Neuronal stem cell (in vitro differentiated cells): Measurements from ENCODE around the gene TBC1D22A.

ENCODE experiments used
- DNase-seq: peaks from one replicate; pipeline ENCODE4 v3.0.0-alpha.2; 2013; ENCODE audit warnings: low spot score
- H2AFZ ChIP-seq: one replicate; pipeline ENCODE4 v1.6.1; 2013; ENCODE audit warnings: mild to moderate bottlenecking, low read length, inconsistent platforms
- H2AK5ac ChIP-seq: 2 replicates; pipeline ENCODE4 v1.6.1; 2013; ENCODE audit warnings: low read depth, mild to moderate bottlenecking, inconsistent platforms, low read length, moderate library complexity, mixed read lengths
- H2BK120ac ChIP-seq: 2 replicates; pipeline ENCODE4 v1.6.1; 2013; ENCODE audit warnings: low read depth, mild to moderate bottlenecking, inconsistent platforms, low read length, moderate library complexity, mixed read lengths
- H2BK12ac ChIP-seq: one replicate; pipeline ENCODE4 v1.6.1; 2013; ENCODE audit warnings: low read length, inconsistent platforms
- H2BK15ac ChIP-seq: 2 replicates; pipeline ENCODE4 v1.6.1; 2013; ENCODE audit warnings: mild to moderate bottlenecking, low read length, inconsistent platforms, mixed read lengths
- H2BK5ac ChIP-seq: one replicate; pipeline ENCODE4 v1.6.1; 2013; ENCODE audit warnings: inconsistent platforms, mild to moderate bottlenecking, low read length, moderate library complexity
- H3K14ac ChIP-seq: one replicate; pipeline ENCODE4 v1.6.1; 2013; ENCODE audit warnings: low read length, inconsistent platforms
- H3K18ac ChIP-seq: 2 replicates; pipeline ENCODE4 v1.6.1; 2013; ENCODE audit warnings: low read length, inconsistent platforms
- H3K23ac ChIP-seq: 2 replicates; pipeline ENCODE4 v1.6.1; 2013; ENCODE audit warnings: low read depth, mild to moderate bottlenecking, mixed read lengths, low read length, inconsistent platforms; ENCODE audit not compliant: poor library complexity
- H3K27ac ChIP-seq: replicated peaks from 3 replicates; pipeline ENCODE4 v1.5.1; 2013; ENCODE audit warnings: low read length, inconsistent platforms
- H3K27me3 ChIP-seq, 3 experiments: 2 replicates each; pipeline ENCODE4 v1.6.1; 2013; ENCODE audit warnings: low read length in 3 of 3, mild to moderate bottlenecking in 2 of 3, inconsistent platforms in 1 of 3, low read depth in 1 of 3, mixed read lengths in 1 of 3, moderate library complexity in 1 of 3; ENCODE audit not compliant: control insufficient read depth in 3 of 3, insufficient read depth in 3 of 3
- H3K36me3 ChIP-seq, 2 donors: replicated peaks in 1 of 2; 2 replicates each; pipeline ENCODE4 v1.6.1; 2013; ENCODE audit warnings: low read length in 2 of 2; ENCODE audit not compliant: control insufficient read depth in 2 of 2, insufficient read depth in 2 of 2
- H3K4ac ChIP-seq: 2 replicates; pipeline ENCODE4 v1.6.1; 2013; ENCODE audit warnings: inconsistent platforms, mild to moderate bottlenecking, low read length, moderate library complexity
- H3K4me1 ChIP-seq, 2 donors: 1 replicate in 1 of 2; 2 replicates in 1 of 2; pipeline ENCODE4 v1.6.1; 2013; ENCODE audit warnings: low read length in 2 of 2, low read depth in 1 of 2; ENCODE audit not compliant: control insufficient read depth in 2 of 2, insufficient read depth in 1 of 2
- H3K4me2 ChIP-seq: one replicate; pipeline ENCODE4 v1.6.1; 2013; ENCODE audit warnings: mild to moderate bottlenecking, low read length, inconsistent platforms; ENCODE audit not compliant: insufficient read depth, poor library complexity, severe bottlenecking
- H3K4me3 ChIP-seq, 2 donors: 2 replicates each; pipeline ENCODE4 v1.5.1; 2013; ENCODE audit warnings: low read length in 2 of 2, mild to moderate bottlenecking in 2 of 2, inconsistent platforms in 1 of 2, moderate library complexity in 1 of 2
- H3K79me1 ChIP-seq: one replicate; pipeline ENCODE4 v1.6.1; 2013; ENCODE audit warnings: low read depth, mild to moderate bottlenecking, inconsistent platforms, low read length, moderate library complexity
- H3K9ac ChIP-seq: one replicate; pipeline ENCODE4 v1.6.1; 2013; ENCODE audit warnings: mild to moderate bottlenecking, low read depth, low read length, inconsistent platforms; ENCODE audit not compliant: poor library complexity
- H3K9me3 ChIP-seq, 2 donors: replicated peaks in 1 of 2; 2 replicates each; pipeline versions ENCODE3 to v1.6.1; 2013; ENCODE audit warnings: low read length in 2 of 2, mild to moderate bottlenecking in 2 of 2, inconsistent platforms in 1 of 2, low read depth in 1 of 2, mixed read lengths in 1 of 2, moderate library complexity in 1 of 2; ENCODE audit not compliant: control insufficient read depth in 2 of 2, insufficient read depth in 1 of 2
- H4K8ac ChIP-seq: one replicate; pipeline ENCODE4 v1.6.1; 2013; ENCODE audit warnings: low read depth, mild to moderate bottlenecking, inconsistent platforms, low read length, moderate library complexity
- H4K91ac ChIP-seq: one replicate; pipeline ENCODE4 v1.6.1; 2013; ENCODE audit warnings: low read length, low read depth, mild to moderate bottlenecking, inconsistent platforms; ENCODE audit not compliant: poor library complexity
- WGBS, 2 donors: extraction: QIAGEN DNeasy Blood & Tissue Kit; methylation state at CpG; one replicate each; pipeline ENCODE4 v1.1.7; 2013; ENCODE audit warnings: missing lambda C conversion rate in 2 of 2, mixed read lengths in 1 of 2; ENCODE audit not compliant: insufficient read length in 2 of 2, insufficient replicate concordance in 1 of 2; ENCODE audit errors: extremely low coverage in 2 of 2; 5-methylcytosine and 5-hydroxymethylcytosine counted together

Gene TBC1D22A

GRCh38 chr22:46824344-46824909 lies 62.0 kb downstream of the TBC1D22A start:
- H4K8ac ChIP-seq, result no peak overlapping the region
- H2BK120ac ChIP-seq, result no peak overlapping the region
- peaks cover 0 to 6% of the 10 kb centered on the region in 2 donors for H3K9me3 ChIP-seq
- H2BK5ac ChIP-seq, result no peak overlapping the region
- H3K79me1 ChIP-seq, result no peaks in the 10 kb centered on the region
- H3K4ac ChIP-seq, result no peak overlapping the region
- no peak overlapping the region for H2BK12ac ChIP-seq
- H3K18ac ChIP-seq, result no peak overlapping the region
- no peak overlapping the region for H2AK5ac ChIP-seq
- no peaks in the 10 kb centered on the region for H3K4me1 ChIP-seq
- no peak overlapping the region for H3K27ac ChIP-seq
- no peak overlapping the region for H3K23ac ChIP-seq
- WGBS, 2 donors, result no CpG with 5 or more reads among the region's 9 CpGs
- H3K27me3 ChIP-seq, result no peaks in the 10 kb centered on the region
- no peak overlapping the region for H2BK15ac ChIP-seq
- no peak overlapping the region for H2AFZ ChIP-seq
- H4K91ac ChIP-seq, result no peak overlapping the region
- no peak for DNase-seq
- peak overlapping the region; percentile 73 for H3K14ac ChIP-seq
- no peak overlapping the region for H3K4me3 ChIP-seq
- peaks cover 0 to 14% of the 10 kb centered on the region in 2 donors for H3K36me3 ChIP-seq
- H3K9ac ChIP-seq, result peak overlapping the region; percentile 46
- no peak overlapping the region for H3K4me2 ChIP-seq

DNA sequence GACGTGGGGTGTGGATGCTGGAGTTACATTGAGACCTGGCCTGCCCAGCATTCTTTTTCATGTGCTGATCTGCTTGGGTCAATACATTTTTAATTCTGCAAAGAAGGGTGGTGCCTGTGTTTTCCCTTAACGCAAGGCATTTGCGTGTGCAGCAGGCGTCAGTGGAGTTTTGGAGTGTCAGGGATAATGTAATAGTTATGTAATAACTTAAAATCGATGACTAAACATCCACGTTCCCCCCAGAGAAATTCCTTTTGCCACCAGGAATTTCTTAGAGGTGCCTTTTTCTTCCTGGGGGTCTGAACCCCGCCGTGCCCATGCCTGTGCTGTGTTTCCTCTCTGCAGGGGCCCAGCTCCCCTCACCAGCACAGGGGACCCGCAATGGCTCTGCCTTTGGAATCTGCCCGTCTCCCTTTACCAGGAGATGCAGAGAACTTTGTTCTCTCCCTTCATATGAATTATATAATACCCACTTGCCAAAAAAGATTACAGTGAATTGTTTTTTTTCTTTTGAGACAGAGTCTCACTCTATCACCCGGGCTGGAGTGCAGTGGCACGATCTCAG lies 62.6 kb downstream of the TBC1D22A start:
- H2BK120ac ChIP-seq, result no peak overlapping the region
- no peak overlapping the region for H3K4me2 ChIP-seq
- no peaks in the 10 kb centered on the region for H3K27me3 ChIP-seq
- no peak overlapping the region for H4K91ac ChIP-seq
- H3K23ac ChIP-seq, result no peak overlapping the region
- no peak overlapping the region for H3K18ac ChIP-seq
- H2AK5ac ChIP-seq, result no peak overlapping the region
- H2AFZ ChIP-seq, result no peak overlapping the region
- DNase-seq, result no peak
- H2BK15ac ChIP-seq, result no peak overlapping the region
- no peak overlapping the region for H2BK5ac ChIP-seq
- H3K9ac ChIP-seq, result no peak overlapping the region
- H3K4me3 ChIP-seq, result no peak overlapping the region
- no peak overlapping the region for H3K27ac ChIP-seq
- WGBS, 2 donors, result no CpG with 5 or more reads among the region's 12 CpGs
- peaks cover 0 to 14% of the 10 kb centered on the region in 2 donors for H3K36me3 ChIP-seq
- H3K4ac ChIP-seq, result no peak overlapping the region
- H3K9me3 ChIP-seq, result peaks cover 0 to 9% of the 10 kb centered on the region in 2 donors
- H3K4me1 ChIP-seq, result no peaks in the 10 kb centered on the region
- no peaks in the 10 kb centered on the region for H3K79me1 ChIP-seq
- no peak overlapping the region for H4K8ac ChIP-seq
- no peak overlapping the region for H2BK12ac ChIP-seq
- H3K14ac ChIP-seq, result peak overlapping the region; percentile 73

DNA sequence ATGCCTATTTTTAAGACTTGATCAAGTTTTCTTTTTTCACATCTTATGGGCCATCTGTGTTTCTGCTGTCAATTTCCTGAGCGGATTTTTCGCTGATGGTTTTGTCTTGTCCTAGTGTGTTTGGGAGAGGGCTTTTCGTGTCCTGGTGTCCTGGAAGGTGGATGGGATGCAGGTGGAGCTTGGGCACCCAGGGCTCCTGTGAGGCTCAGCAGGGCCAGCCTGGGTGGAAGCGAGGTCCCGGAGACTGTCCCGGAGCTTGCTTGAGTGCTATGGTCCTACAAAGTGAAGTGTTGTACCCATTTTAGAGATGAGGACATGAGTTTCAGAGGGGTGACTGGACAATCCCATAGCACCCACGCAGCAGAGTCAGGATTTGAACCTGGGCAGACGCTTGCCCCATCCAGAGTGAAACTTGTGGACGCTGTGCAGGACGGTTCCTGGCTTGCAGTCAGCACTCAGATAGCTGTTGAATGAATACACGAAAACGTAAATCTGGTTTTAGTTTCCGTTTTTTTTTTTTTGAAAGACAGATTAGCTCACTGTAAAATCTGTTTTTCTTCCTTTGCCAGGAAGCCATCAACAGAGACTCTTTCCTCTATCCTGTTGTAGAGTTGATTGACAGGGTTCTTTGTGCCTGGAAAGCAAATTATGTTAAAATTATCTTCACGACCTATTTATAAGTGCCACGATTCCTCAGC lies 64.1 kb downstream of the TBC1D22A start:
- Histone ChIP-seq H3K4me3 (no peak overlapping the region), H3K27ac (no peak overlapping the region), H2BK12ac (no peak overlapping the region), H3K9me3 (peaks cover 0 to 9% of the 10 kb centered on the region in 2 donors), H2AK5ac (no peak overlapping the region), H3K36me3 (peaks cover 0 to 14% of the 10 kb centered on the region in 2 donors), H4K8ac (no peak overlapping the region), H3K9ac (no peak overlapping the region), H2BK5ac (no peak overlapping the region), H3K14ac (no peak overlapping the region), H3K4me1 (no peaks in the 10 kb centered on the region), H3K18ac (no peak overlapping the region), H2AFZ (no peak overlapping the region), H3K4ac (no peak overlapping the region), H3K4me2 (no peak overlapping the region), H4K91ac (no peak overlapping the region), H2BK120ac (no peak overlapping the region), H3K23ac (no peak overlapping the region), H2BK15ac (no peak overlapping the region), H3K27me3 (no peaks in the 10 kb centered on the region), H3K79me1 (no peaks in the 10 kb centered on the region)
- WGBS, 2 donors, result no CpG with 5 or more reads among the region's 15 CpGs
- DNase-seq, result no peak

GRCh38 chr22:46827136-46827780 lies 64.8 kb downstream of the TBC1D22A start:
- Histone ChIP-seq H3K9me3 (peaks cover 0 to 9% of the 10 kb centered on the region in 2 donors), H3K4me2 (no peak overlapping the region), H4K91ac (no peak overlapping the region), H2AK5ac (no peak overlapping the region), H2BK12ac (no peak overlapping the region), H3K18ac (no peak overlapping the region), H3K4ac (no peak overlapping the region), H2BK120ac (no peak overlapping the region), H3K27ac (no peak overlapping the region), H3K4me3 (no peak overlapping the region), H3K79me1 (no peaks in the 10 kb centered on the region), H4K8ac (no peak overlapping the region), H3K23ac (no peak overlapping the region), H3K36me3 (peaks cover 0 to 14% of the 10 kb centered on the region in 2 donors), H3K4me1 (no peaks in the 10 kb centered on the region), H2BK15ac (no peak overlapping the region), H3K14ac (no peak overlapping the region), H2BK5ac (no peak overlapping the region), H3K27me3 (no peaks in the 10 kb centered on the region), H3K9ac (no peak overlapping the region), H2AFZ (no peak overlapping the region)
- no CpG with 5 or more reads among the region's 25 CpGs for WGBS, 2 donors
- DNase-seq, result no peak
